Pancreas (tissue), 10 donors: ENCODE data around the gene MAPKAP1. TPM values are rescaled to one million over a fixed set of nuclear protein-coding genes. Genes with fewer than 3 reads are reported as not detected.
A peak's percentile ranks its signal among the peaks of the same experiment; 100 is the strongest.

Experiments used
- ATAC-seq, 4 donors: fragments of 200-7000 bp; cut with Tn5 transposase; one replicate each; pipeline versions ENCODE4 v1.8.0 to v1.9.1; 2020; ENCODE audit warnings: mild to moderate bottlenecking in 4 of 4, moderate library complexity in 4 of 4
- DNase-seq, 6 donors: peaks; one replicate each; pipeline ENCODE4 v3.0.0-alpha.2; 2020
- FAIRE-seq: peaks from 2 replicates; lab custom pipeline; 2012; peaks lifted over from hg19 to GRCh38; lab: Jason Lieb, UNC
- H3K27ac ChIP-seq, 4 donors: fragments of 200-600 bp; sonication (generic); 1 replicate in 3 of 4; 2 replicates in 1 of 4; pipeline versions ENCODE4 v1.5.0 to v1.8.0; 2020
- H3K27me3 ChIP-seq, 4 donors: fragments of 200-600 bp; one replicate each; pipeline ENCODE4 v1.8.0; 2021
- H3K36me3 ChIP-seq, 3 donors: fragments of 200-600 bp; sonication (generic) in 1 of 3; one replicate each; pipeline versions ENCODE4 v1.5.0 to v1.8.0; 2020 to 2021
- H3K4me1 ChIP-seq, 3 donors: fragments of 200-600 bp; one replicate each; pipeline ENCODE4 v1.8.0; 2021
- H3K4me3 ChIP-seq, 4 donors: fragments of 200-600 bp; sonication (generic) in 2 of 4; one replicate each; pipeline versions ENCODE4 v1.5.0 to v1.8.0; 2020 to 2021
- H3K9me3 ChIP-seq, 4 donors: fragments of 200-600 bp; one replicate each; pipeline ENCODE4 v1.8.0; 2021
- WGBS, 2 donors: extraction: QIAGEN DNeasy Blood & Tissue Kit; methylation state at CpG; one replicate each; pipeline ENCODE4 v1.1.7; 2013; 5-methylcytosine and 5-hydroxymethylcytosine counted together
- intact Hi-C, 3 donors: fragments of 100-400 bp; cut with DNase I; formaldehyde crosslinking; loops; one replicate each; pipeline versions ENCODE4 v1.11.1 to v1.14.2; 2022
- polyA plus RNA-seq, 2 donors: library from polyadenylated mRNA; stranded (reverse); fragments of 200-250 nt; gene quantifications; one replicate each; pipeline ENCODE4 v1.2.3, GENCODE V29; 2013
- total RNA-seq, 6 donors: library from RNA; stranded (reverse); fragmentation: NEBNext Ultra II Directional in 4 of 6; extraction: Animal tissue kit (Norgen Biotek cat#: 25700) in 4 of 6; gene quantifications; one replicate each; pipeline versions ENCODE4 v1.2.1 to v1.2.4, GENCODE V29; 2021 to 2023
- TF ChIP-seq, protein P1 (sequence below), 4 donors: fragments of 200-600 bp; sonication (generic) in 3 of 4; IDR thresholded peaks; one replicate each; pipeline versions ENCODE4 v1.5.0 to v1.8.0; 2021; ENCODE audit warnings: antibody characterized with exemption in 4 of 4
- donor health status: healthy with polysubstance abuse.
- donor health status: DM: no; HTN: no; CAD: no; lungs with moderate emphysema.
- donor health status: DM: no; HTN: no; CAD: no.
- donor health status: control.
- donor health status: control.
- donor health status: Bipolar disorder and iron deficiency.
- donor health status: DM: yes; HTN: yes; CAD: no.
- donor health status: DM: no; HTN: no; CAD: no.
- donor health status: DM: no; HTN: no; CAD: no.
- donor health status: DM: yes; HTN: yes; CAD: no.

The MAPKAP1 gene
- total and polyA plus RNA-seq, 8 donors, result 18.7 to 42.0 (median 30.4) TPM

DNA sequence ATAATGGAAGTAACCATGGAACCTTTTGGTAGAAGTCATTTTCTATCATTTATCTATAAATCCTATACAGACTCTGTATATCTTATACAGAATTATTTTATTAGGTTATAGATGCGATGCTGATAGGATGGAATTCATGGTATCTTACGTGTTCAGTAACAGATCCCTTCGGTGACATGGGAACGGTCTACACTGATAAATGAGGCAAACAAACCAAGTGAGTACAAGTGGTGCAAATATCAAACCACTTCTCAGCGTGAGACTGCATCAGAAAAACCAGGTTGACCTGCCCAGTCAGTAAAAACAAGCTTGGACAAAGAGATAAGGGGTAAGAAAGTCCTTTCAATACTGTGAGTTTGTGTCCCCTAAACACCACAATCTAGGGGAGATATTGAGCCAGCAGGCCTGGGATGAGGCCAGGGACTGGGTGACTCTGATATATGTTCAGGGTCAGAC, 229.9 kb downstream of the MAPKAP1 start:
- whole genome bisulfite sequencing, 2 donors, result 83% methylated on average over 5 of the region's 5 CpGs
- no peaks in the 10 kb centered on the region for H3K4me1 ChIP-seq
- no peaks in the 10 kb centered on the region for H3K36me3 ChIP-seq
- H3K27me3 ChIP-seq, result no peaks in the 10 kb centered on the region
- TF ChIP-seq, protein P1, sequence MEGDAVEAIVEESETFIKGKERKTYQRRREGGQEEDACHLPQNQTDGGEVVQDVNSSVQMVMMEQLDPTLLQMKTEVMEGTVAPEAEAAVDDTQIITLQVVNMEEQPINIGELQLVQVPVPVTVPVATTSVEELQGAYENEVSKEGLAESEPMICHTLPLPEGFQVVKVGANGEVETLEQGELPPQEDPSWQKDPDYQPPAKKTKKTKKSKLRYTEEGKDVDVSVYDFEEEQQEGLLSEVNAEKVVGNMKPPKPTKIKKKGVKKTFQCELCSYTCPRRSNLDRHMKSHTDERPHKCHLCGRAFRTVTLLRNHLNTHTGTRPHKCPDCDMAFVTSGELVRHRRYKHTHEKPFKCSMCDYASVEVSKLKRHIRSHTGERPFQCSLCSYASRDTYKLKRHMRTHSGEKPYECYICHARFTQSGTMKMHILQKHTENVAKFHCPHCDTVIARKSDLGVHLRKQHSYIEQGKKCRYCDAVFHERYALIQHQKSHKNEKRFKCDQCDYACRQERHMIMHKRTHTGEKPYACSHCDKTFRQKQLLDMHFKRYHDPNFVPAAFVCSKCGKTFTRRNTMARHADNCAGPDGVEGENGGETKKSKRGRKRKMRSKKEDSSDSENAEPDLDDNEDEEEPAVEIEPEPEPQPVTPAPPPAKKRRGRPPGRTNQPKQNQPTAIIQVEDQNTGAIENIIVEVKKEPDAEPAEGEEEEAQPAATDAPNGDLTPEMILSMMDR (IDR thresholded peaks at IDR 0.05), result no peak
- H3K4me3 ChIP-seq, result no peak overlapping the region
- no peaks in the 10 kb centered on the region for H3K9me3 ChIP-seq
- no peak for DNase-seq
- ATAC-seq, result no peak
- no peak for FAIRE-seq
- no peak overlapping the region for H3K27ac ChIP-seq
- intact Hi-C loops, result no loop called here

GRCh38 chr9:125476645-125477044, 230.4 kb downstream of the MAPKAP1 start:
- intact Hi-C loops, result no loop called here
- H3K27ac ChIP-seq, result no peak overlapping the region
- H3K4me1 ChIP-seq, result no peaks in the 10 kb centered on the region
- WGBS, 2 donors, result 71 to 73% methylated on average over 6 of the region's 6 CpGs
- FAIRE-seq (no peak), DNase-seq (no peak), ATAC-seq (no peak)
- no peaks in the 10 kb centered on the region for H3K9me3 ChIP-seq
- H3K36me3 ChIP-seq, result no peaks in the 10 kb centered on the region
- TF ChIP-seq, protein P1 (IDR thresholded peaks at IDR 0.05), result no peak
- no peaks in the 10 kb centered on the region for H3K27me3 ChIP-seq
- no peak overlapping the region for H3K4me3 ChIP-seq

- no peak overlapping the region for H3K27ac ChIP-seq
- H3K4me3 ChIP-seq, result no peak overlapping the region
- TF ChIP-seq, protein P1 (IDR thresholded peaks at IDR 0.05), result no peak
- H3K27me3 ChIP-seq, result no peaks in the 10 kb centered on the region
- ATAC-seq, result no peak
- no peaks in the 10 kb centered on the region for H3K9me3 ChIP-seq
- no peak for FAIRE-seq
- no peaks in the 10 kb centered on the region for H3K4me1 ChIP-seq
- intact Hi-C loops, result no loop called here
- no peaks in the 10 kb centered on the region for H3K36me3 ChIP-seq
- no peak for DNase-seq
- 88 to 91% methylated on average over 6 of the region's 6 CpGs for WGBS, 2 donors
Observed at GRCh38 chr9:125475385-125475784, 231.6 kb downstream of the MAPKAP1 start.

GRCh38 chr9:125472926-125473701, 233.9 kb downstream of the MAPKAP1 start:
- H3K27ac ChIP-seq, result peak overlapping the region in 1 of 4 donors; percentile 21
- ATAC-seq, result peak in 2 of 4 donors; percentile 34 to 40
- FAIRE-seq, result no peak

More at GRCh38 chr9:125472926-125473701, 233.9 kb downstream of the MAPKAP1 start:
- Histone ChIP-seq H3K4me1 (no peaks in the 10 kb centered on the region), H3K27me3 (no peaks in the 10 kb centered on the region), H3K9me3 (no peaks in the 10 kb centered on the region), H3K4me3 (no peak overlapping the region), H3K36me3 (no peaks in the 10 kb centered on the region)
- no peak for DNase-seq
- intact Hi-C loops, result no loop called here
- TF ChIP-seq, protein P1 (IDR thresholded peaks at IDR 0.05), result no peak
- 67 to 72% methylated on average over 11 of the region's 11 CpGs for whole genome bisulfite sequencing, 2 donors
